ENCODE results near the gene GPS2. TPM values are rescaled to one million over a fixed set of nuclear protein-coding genes. Genes with fewer than 3 reads are reported as not detected.

GPS2 gene
- total and polyA plus RNA-seq, 8 donors, result 48.2 to 102 (median 80.8) TPM

GRCh38 chr17:7292729-7293128 lies 22.4 kb downstream of the GPS2 start:
- DNase-seq, result peak in 1 of 4 donors; percentile 33
- no peaks in the 10 kb centered on the region for H3K9me3 ChIP-seq
- H3K4me1 ChIP-seq, result peaks cover 13 to 33% of the 10 kb centered on the region in 2 donors
- no peak overlapping the region for H3K27ac ChIP-seq
- H3K4me3 ChIP-seq, result no peak overlapping the region
- H3K36me3 ChIP-seq, result no peaks in the 10 kb centered on the region
- H3K27me3 ChIP-seq, result peaks cover 26 to 89% of the 10 kb centered on the region in 2 donors
- no peak for TF ChIP-seq CTCF (IDR thresholded peaks at IDR 0.05)
- ATAC-seq, result no peak
- intact Hi-C loops (cut with DNase I), result loop anchor here (10.0 kb wide), 1 partner anchor 248 kb away; the partner anchor contains the start of gene SLC16A11 (in 2 of the 2)

GRCh38 chr17:7292194-7292593 lies 23.0 kb downstream of the GPS2 start:
- no peak for TF ChIP-seq CTCF (IDR thresholded peaks at IDR 0.05)
- ATAC-seq (no peak), DNase-seq (no peak)
- Histone ChIP-seq H3K36me3 (no peaks in the 10 kb centered on the region), H3K4me1 (peaks cover 13 to 33% of the 10 kb centered on the region in 2 donors), H3K9me3 (no peaks in the 10 kb centered on the region), H3K27me3 (peaks cover 26 to 93% of the 10 kb centered on the region in 2 donors), H3K27ac (no peak overlapping the region), H3K4me3 (no peak overlapping the region)
- intact Hi-C loops (cut with DNase I), result loop anchor here (10.0 kb wide), 1 partner anchor 247 kb away; the partner anchor contains the start of gene SLC16A11 (in 2 of the 2)

- no peaks in the 10 kb centered on the region for H3K9me3 ChIP-seq
- intact Hi-C loops (cut with DNase I), result loop anchor here (10.0 kb wide), 1 partner anchor 246 kb away; the partner anchor contains the start of gene SLC16A11 (in 2 of the 2)
- H3K27me3 ChIP-seq, result peaks cover 24 to 87% of the 10 kb centered on the region in 2 donors
- H3K4me1 ChIP-seq, result peaks cover 9 to 21% of the 10 kb centered on the region in 2 donors
- H3K36me3 ChIP-seq, result no peaks in the 10 kb centered on the region
- no peak for DNase-seq
- no peak for ATAC-seq
- H3K27ac ChIP-seq, result no peak overlapping the region
- no peak for TF ChIP-seq CTCF (IDR thresholded peaks at IDR 0.05)
- no peak overlapping the region for H3K4me3 ChIP-seq
These were observed 24.5 kb downstream of the GPS2 start for GRCh38 chr17:7290685-7291084.

GRCh38 chr17:7290166-7290565 lies 25.0 kb downstream of the GPS2 start:
- ATAC-seq (no peak), DNase-seq (no peak)
- Histone ChIP-seq H3K36me3 (no peaks in the 10 kb centered on the region), H3K4me3 (no peak overlapping the region), H3K27me3 (peaks cover 19 to 82% of the 10 kb centered on the region in 2 donors), H3K9me3 (no peaks in the 10 kb centered on the region), H3K4me1 (peaks cover 9 to 16% of the 10 kb centered on the region in 2 donors), H3K27ac (no peak overlapping the region)
- TF ChIP-seq CTCF (IDR thresholded peaks at IDR 0.05), result no peak
- intact Hi-C loops (cut with DNase I), result loop anchor here (10.0 kb wide), 1 partner anchor 245 kb away; the partner anchor contains the start of gene SLC16A11 (in 2 of the 2)

- intact Hi-C loops (cut with DNase I), result loop anchor here (10.0 kb wide), 1 partner anchor 245 kb away; the partner anchor contains the start of gene SLC16A11 (in 2 of the 2)
- DNase-seq (no peak), ATAC-seq (no peak)
- peaks cover 4 to 9% of the 10 kb centered on the region in 2 donors for H3K4me1 ChIP-seq
- H3K9me3 ChIP-seq, result no peaks in the 10 kb centered on the region
- no peak overlapping the region for H3K4me3 ChIP-seq
- H3K36me3 ChIP-seq, result no peaks in the 10 kb centered on the region
- peaks cover 12 to 74% of the 10 kb centered on the region in 2 donors for H3K27me3 ChIP-seq
- no peak overlapping the region for H3K27ac ChIP-seq
- no peak for TF ChIP-seq CTCF (IDR thresholded peaks at IDR 0.05)
These were observed 25.7 kb downstream of the GPS2 start for GRCh38 chr17:7289256-7290032.
